SK-N-MC (cell line): ENCODE data around the gene CLASP1.
"Not testable (repeated sequence)": the region's sequence is repeated elsewhere in the genome, so short reads cannot be mapped to it uniquely, and the experiment has no call there.

Experiments used
- DNase-seq: peaks from one replicate; pipeline ENCODE4 v3.0.0-alpha.2; 2011; ENCODE audit warnings: low read depth, low spot score
- H3K27ac ChIP-seq: fragments of 200-600 bp; sonication (generic); 2 replicates; pipeline ENCODE4 v1.5.1; 2016; ENCODE audit warnings: mixed run types
- H3K36me3 ChIP-seq: fragments of 200-600 bp; sonication (generic); 2 replicates; pipeline ENCODE4 v1.6.1; 2017; ENCODE audit warnings: antibody characterized with exemption, low read length, mixed read lengths; ENCODE audit not compliant: insufficient read depth
- H3K4me3 ChIP-seq: fragments of 200-600 bp; sonication (generic); 2 replicates; pipeline ENCODE4 v1.5.1; 2016
- H3K9ac ChIP-seq: fragments of 200-600 bp; sonication (generic); 2 replicates; pipeline ENCODE4 v1.8.0; 2017; ENCODE audit warnings: mixed run types, mixed read lengths; ENCODE audit not compliant: insufficient read length
- H3K9me3 ChIP-seq: fragments of 200-600 bp; sonication (generic); 2 replicates; pipeline ENCODE4 v1.6.1; 2017; ENCODE audit warnings: low read depth, mild to moderate bottlenecking, antibody characterized with exemption, low read length, moderate library complexity, mixed read lengths
- EZH2 ChIP-seq: fragments of 200-600 bp; sonication (generic); IDR thresholded peaks from one replicate; pipeline ENCODE4 v1.6.1; 2017; ENCODE audit warnings: antibody characterized with exemption
- FOXP2 ChIP-seq: optimal IDR thresholded peaks from 2 replicates; pipeline ENCODE3; 2011; ENCODE audit warnings: mild to moderate bottlenecking, moderate library complexity; ENCODE audit not compliant: insufficient read depth; ENCODE audit errors: extremely low read length, control extremely low read depth
- POLR2AphosphoS5 ChIP-seq: IDR thresholded peaks from 2 replicates; pipeline ENCODE4 v1.6.1; 2012; ENCODE audit warnings: mild to moderate bottlenecking, low read depth, low read length, borderline replicate concordance

Gene CLASP1

DNA sequence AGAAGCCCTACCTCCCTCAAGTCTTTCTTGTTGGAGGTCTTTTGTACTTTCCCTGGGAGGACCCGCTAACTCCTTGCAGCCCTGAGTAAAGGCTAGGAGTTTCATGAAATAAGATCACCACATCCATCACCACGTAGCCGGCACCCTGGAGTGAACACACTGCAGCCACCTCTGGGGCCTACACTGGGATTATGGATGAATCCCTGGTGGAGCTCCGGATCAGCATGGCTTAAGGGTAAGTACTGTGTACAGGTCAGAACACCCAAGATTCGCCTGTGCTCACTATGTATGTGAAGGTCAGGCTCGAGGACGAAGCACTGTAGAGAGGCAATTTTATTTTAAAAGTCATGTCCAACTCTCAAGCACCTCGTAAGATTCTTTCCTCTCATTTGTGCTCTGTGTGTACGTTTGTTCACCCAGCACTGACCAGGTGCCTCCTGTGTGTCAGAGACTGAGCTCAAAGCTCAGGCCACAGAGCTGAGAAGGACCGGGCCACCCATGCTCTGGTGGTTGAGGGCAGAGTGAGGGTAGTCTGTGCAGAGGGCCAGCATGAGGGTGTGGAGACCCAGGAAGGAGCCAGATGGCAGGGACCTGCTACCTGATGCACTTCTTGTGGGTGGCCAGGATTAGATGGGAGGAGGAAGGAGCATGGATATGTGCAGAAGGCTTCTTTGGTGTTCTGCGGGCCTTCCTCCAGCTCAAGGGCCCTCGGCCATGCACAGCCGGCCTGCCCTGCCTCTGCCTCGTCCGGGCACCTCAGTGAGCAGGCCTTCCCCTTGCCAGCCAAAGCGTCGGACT is 297.5 kb downstream of the CLASP1 start:
- TF ChIP-seq EZH2: no peak
- no peak for TF ChIP-seq POLR2AphosphoS5
- TF ChIP-seq FOXP2: no peak
- Histone ChIP-seq H3K9ac (no peak overlapping the region), H3K36me3 (peaks cover 43% of the 10 kb centered on the region), H3K4me3 (no peak overlapping the region), H3K9me3 (no peaks in the 10 kb centered on the region), H3K27ac (no peak overlapping the region)
- no peak for DNase-seq

DNA sequence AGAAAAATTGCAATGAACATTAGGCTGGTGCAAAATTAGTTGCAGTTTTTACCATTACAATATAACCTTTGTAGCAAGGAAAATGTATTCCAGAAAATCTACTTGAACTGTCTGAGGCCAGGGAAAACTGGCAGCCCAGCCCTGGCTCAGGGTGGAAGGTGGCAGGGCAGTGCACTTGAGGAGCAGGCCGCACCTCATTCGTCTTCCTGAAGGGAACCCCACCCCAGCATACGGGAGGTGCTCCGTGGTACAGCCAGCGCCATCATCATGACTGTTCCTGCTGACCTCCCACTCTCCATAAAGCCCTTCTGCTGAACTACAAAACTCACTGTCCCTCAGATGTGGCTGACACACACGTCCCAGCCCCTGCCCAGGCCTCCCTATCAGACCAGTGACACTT is 298.4 kb downstream of the CLASP1 start:
- Histone ChIP-seq H3K27ac (no peak overlapping the region), H3K4me3 (no peak overlapping the region), H3K9me3 (no peaks in the 10 kb centered on the region), H3K9ac (no peak overlapping the region), H3K36me3 (peaks cover 50% of the 10 kb centered on the region)
- no peak for DNase-seq
- TF ChIP-seq EZH2: no peak
- TF ChIP-seq FOXP2: no peak
- TF ChIP-seq POLR2AphosphoS5: no peak

DNA sequence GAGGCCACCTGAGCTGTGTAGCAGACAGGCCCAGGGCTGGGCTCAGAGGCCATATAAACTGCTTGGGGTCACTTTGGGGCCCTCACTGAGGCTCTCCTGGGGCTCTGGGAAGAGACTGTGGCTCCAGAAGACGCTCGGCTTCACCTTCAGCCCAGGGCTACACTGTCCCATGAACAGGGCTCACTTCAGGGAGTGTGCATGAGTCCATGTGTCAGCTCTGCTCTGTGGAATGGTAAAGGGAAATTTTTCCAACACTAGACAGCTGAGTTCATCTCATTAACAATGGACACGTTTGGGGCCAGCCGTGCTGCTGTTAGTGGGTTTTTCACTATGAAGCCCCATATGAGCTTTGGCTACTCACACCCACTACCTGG is 298.9 kb downstream of the CLASP1 start:
- no peak overlapping the region for H3K27ac ChIP-seq
- H3K9ac ChIP-seq: no peak overlapping the region
- H3K9me3 ChIP-seq: no peaks in the 10 kb centered on the region
- no peak overlapping the region for H3K4me3 ChIP-seq
- DNase-seq: no peak
- TF ChIP-seq FOXP2 (no peak), EZH2 (no peak), POLR2AphosphoS5 (no peak)
- peaks cover 52% of the 10 kb centered on the region for H3K36me3 ChIP-seq

DNA sequence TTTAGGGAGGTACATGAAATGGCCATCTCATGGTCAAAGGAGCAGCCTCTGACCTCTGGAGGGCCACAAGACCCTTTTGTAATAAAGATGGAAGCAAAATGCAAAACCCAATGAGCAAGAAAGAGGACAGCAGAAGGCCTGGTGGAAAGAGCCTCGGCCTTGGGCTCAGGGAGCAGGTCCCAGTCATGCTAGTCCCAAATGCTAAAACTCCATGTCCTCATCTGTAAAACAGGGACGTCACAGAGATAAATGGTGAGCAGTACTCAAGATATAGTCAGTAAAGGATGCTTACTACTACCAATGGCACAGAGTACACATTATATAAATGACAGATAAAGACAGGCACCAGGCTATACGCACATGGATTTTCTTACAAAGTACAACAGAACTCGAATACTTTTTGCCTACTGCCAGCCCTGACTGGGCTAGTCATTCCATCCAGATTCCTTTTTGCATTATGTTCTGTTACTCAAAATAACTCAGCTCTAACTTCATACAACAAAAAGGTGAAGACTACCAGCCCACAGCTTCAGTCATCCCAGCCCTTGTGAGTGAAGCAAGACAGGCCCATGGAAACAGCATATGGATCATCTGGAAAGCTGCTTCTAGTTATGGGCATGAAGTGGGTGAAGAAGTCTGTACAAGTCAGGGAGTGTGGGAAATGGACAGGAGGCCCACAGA is 299.4 kb downstream of the CLASP1 start:
- Histone ChIP-seq H3K4me3 (no peak overlapping the region), H3K27ac (no peak overlapping the region), H3K9me3 (no peaks in the 10 kb centered on the region), H3K36me3 (peaks cover 50% of the 10 kb centered on the region), H3K9ac (no peak overlapping the region)
- no peak for DNase-seq
- TF ChIP-seq POLR2AphosphoS5: no peak
- TF ChIP-seq EZH2: no peak
- no peak for TF ChIP-seq FOXP2

DNA sequence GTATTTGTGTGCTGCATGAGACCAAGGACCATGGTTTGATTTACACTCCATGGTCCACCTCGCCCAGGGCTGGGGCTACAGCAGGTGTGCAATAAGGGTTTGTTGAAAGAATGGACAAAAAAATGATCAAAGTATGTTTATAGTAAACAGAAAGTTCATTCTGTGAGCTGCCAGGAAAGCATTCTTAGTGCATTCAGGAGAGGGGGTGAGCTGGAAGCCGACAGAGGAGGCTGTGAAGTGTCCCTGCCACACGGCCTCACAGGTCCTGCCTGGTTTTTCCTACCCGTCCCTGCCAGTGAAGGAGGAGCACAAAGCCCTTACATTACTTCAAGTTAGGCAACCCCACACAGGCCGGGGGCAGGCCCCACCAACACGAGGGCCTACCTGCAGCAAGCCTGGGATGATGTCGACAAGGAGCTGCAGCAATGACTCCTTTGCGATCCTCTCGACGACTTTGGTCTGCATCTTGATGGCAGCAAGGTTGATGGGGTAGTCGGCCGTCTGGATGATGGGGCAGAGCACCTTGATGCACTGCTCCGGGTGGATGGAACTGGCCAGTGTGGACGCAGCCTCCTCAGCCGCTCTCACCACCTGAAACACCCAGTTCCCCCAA is 301.0 kb downstream of the CLASP1 start:
- H3K27ac ChIP-seq: no peak overlapping the region
- H3K9ac ChIP-seq: no peak overlapping the region
- H3K36me3 ChIP-seq: peaks cover 40% of the 10 kb centered on the region
- TF ChIP-seq FOXP2: no peak
- no peak for TF ChIP-seq EZH2
- TF ChIP-seq POLR2AphosphoS5: no peak
- no peak for DNase-seq
- no peaks in the 10 kb centered on the region for H3K9me3 ChIP-seq
- H3K4me3 ChIP-seq: no peak overlapping the region

DNA sequence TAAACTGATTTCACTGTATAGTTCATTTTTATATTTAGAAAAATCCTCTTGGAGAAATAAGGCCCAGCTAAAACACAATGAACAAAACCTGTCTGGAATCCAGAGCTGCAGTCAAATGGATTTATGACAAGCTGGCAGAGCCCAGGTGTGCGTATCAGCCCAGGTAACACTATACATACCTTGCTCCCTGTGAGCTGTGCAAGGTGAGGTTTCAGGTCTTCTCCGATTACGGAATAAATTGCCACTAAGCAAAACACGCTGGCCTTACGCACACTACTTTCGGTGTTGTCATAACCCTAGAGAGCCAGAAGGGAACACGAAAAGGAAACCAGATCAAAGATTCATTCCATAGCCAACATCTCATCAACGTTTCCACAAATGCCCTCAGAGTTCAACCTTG is 302.4 kb downstream of the CLASP1 start:
- Histone ChIP-seq H3K36me3 (peaks cover 42% of the 10 kb centered on the region), H3K4me3 (no peak overlapping the region), H3K9me3 (no peaks in the 10 kb centered on the region), H3K9ac (no peak overlapping the region), H3K27ac (no peak overlapping the region)
- no peak for DNase-seq
- TF ChIP-seq FOXP2 (no peak), POLR2AphosphoS5 (no peak), EZH2 (no peak)

DNA sequence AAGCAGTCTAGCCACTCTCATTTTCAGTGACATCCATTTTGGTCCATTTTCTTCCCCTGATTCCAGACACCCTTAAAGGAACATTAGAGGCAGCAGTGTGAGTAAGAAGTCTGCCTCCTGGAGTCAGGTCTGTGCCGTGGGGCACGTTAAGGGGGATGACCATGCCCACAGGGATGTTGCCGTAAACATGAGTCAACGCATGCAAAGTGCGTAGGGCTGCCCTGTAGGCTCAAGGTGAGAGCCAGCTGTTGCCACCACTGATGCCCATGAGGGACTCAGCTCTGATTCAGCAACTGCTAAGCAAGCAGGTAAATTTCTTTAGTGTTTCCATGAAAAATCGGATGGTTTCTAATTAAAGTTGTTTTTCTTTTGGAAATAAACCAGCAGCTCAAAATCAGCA is 302.9 kb downstream of the CLASP1 start:
- no peaks in the 10 kb centered on the region for H3K9me3 ChIP-seq
- DNase-seq: no peak
- peaks cover 42% of the 10 kb centered on the region for H3K36me3 ChIP-seq
- H3K27ac ChIP-seq: no peak overlapping the region
- H3K9ac ChIP-seq: no peak overlapping the region
- H3K4me3 ChIP-seq: no peak overlapping the region
- TF ChIP-seq EZH2 (no peak), FOXP2 (no peak), POLR2AphosphoS5 (no peak)

DNA sequence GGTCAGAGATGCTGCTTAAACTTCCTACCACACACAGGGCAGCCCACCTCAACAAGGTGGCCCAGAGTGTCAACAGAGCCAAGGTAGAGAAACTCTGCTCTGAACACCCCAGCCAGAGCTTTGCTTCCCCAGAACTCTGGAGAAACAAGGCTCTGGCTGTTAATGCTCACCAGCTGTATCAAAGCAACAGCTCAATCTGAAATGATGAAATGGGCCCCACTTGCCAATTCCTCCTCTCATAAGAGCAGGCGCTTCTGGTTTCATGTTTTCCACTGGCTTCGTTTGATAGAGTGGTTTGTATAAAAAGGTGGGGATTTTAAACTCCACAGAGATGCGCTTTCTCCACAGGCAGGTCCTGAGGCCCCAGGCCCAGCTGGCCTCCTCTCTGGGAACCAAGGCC is 303.4 kb downstream of the CLASP1 start:
- H3K27ac ChIP-seq: no peak overlapping the region
- no peak overlapping the region for H3K4me3 ChIP-seq
- peaks cover 39% of the 10 kb centered on the region for H3K36me3 ChIP-seq
- H3K9ac ChIP-seq: no peak overlapping the region
- DNase-seq: no peak
- H3K9me3 ChIP-seq: no peaks in the 10 kb centered on the region
- no peak for TF ChIP-seq FOXP2
- TF ChIP-seq POLR2AphosphoS5: no peak
- no peak for TF ChIP-seq EZH2

DNA sequence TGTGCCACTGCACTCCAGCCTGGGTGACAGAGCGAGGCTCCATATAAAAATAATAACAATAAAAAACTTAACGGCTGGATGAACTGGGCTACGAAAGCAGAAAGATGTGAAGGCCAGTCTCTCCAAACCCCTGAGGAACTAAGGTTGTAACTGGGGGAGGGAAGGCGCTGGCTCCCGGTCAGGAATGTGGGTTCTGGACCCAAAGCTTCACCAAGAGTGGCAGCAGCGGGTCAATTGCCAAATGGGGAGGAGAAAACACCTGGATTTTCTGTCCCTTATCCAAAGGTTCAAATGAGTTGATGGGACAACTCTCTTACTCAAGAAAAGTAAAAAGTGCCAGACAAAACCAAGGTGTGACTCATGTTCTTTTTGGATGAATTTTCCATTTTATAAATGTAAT is 304.2 kb downstream of the CLASP1 start:
- Histone ChIP-seq H3K4me3 (no peak overlapping the region), H3K9ac (no peak overlapping the region), H3K36me3 (peaks cover 44% of the 10 kb centered on the region), H3K9me3 (no peaks in the 10 kb centered on the region), H3K27ac (no peak overlapping the region)
- no peak for DNase-seq
- TF ChIP-seq POLR2AphosphoS5 (no peak), FOXP2 (no peak), EZH2 (no peak)

DNA sequence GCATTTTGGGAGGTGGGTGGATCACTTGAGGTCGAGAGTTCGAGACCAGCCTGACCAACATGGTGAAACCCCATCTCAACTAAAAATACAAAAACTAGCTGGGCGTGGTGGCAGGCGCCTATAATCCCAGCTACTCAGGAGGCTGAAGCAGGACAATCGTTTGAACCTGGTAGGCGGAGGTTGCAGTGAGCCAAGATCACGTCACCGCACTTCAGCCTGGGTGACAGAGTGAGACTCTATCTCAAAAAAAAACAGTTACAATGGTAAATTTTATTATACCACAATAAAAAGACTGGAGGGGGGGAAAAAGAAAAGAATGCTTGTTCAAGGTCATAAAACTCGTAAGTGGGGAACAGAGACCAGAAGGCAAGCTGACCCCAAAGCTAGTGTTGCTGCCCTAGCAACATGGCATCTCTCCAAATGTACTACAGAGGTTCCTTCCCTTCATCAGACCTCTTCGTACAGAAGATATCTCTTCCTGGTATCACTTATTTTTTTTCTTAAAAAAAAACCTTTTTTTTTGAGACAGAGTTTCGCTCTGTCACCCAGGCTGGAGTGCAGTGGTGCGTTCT is 305.3 kb downstream of the CLASP1 start:
- DNase-seq, H3K9me3 ChIP-seq, H3K4me3 ChIP-seq, H3K27ac ChIP-seq, H3K9ac ChIP-seq: not testable (repeated sequence)
- peaks cover 52% of the 10 kb centered on the region for H3K36me3 ChIP-seq
